Pancreas (tissue), 10 donors: ENCODE measurements around the gene CEBPG. TPM values are rescaled to one million over a fixed set of nuclear protein-coding genes. Genes with fewer than 3 reads are reported as not detected.

Source experiments
- ATAC-seq, 4 donors: fragments of 200-7000 bp; cut with Tn5 transposase; one replicate each; pipeline versions ENCODE4 v1.8.0 to v1.9.1; 2020; ENCODE audit warnings: mild to moderate bottlenecking in 4 of 4, moderate library complexity in 4 of 4
- DNase-seq, 6 donors: peaks; one replicate each; pipeline ENCODE4 v3.0.0-alpha.2; 2020
- FAIRE-seq: peaks from 2 replicates; lab custom pipeline; 2012; peaks lifted over from hg19 to GRCh38; lab: Jason Lieb, UNC
- H3K27ac ChIP-seq, 4 donors: fragments of 200-600 bp; sonication (generic); 1 replicate in 3 of 4; 2 replicates in 1 of 4; pipeline versions ENCODE4 v1.5.0 to v1.8.0; 2020
- H3K27me3 ChIP-seq, 4 donors: fragments of 200-600 bp; one replicate each; pipeline ENCODE4 v1.8.0; 2021
- H3K36me3 ChIP-seq, 3 donors: fragments of 200-600 bp; sonication (generic) in 1 of 3; one replicate each; pipeline versions ENCODE4 v1.5.0 to v1.8.0; 2020 to 2021
- H3K4me1 ChIP-seq, 3 donors: fragments of 200-600 bp; one replicate each; pipeline ENCODE4 v1.8.0; 2021
- H3K4me3 ChIP-seq, 4 donors: fragments of 200-600 bp; sonication (generic) in 2 of 4; one replicate each; pipeline versions ENCODE4 v1.5.0 to v1.8.0; 2020 to 2021
- H3K9me3 ChIP-seq, 4 donors: fragments of 200-600 bp; one replicate each; pipeline ENCODE4 v1.8.0; 2021
- CTCF ChIP-seq, 4 donors: fragments of 200-600 bp; sonication (generic) in 3 of 4; IDR thresholded peaks; one replicate each; pipeline versions ENCODE4 v1.5.0 to v1.8.0; 2021; ENCODE audit warnings: antibody characterized with exemption in 4 of 4
- WGBS, 2 donors: extraction: QIAGEN DNeasy Blood & Tissue Kit; methylation state at CpG; one replicate each; pipeline ENCODE4 v1.1.7; 2013; 5-methylcytosine and 5-hydroxymethylcytosine counted together
- intact Hi-C, 3 donors: fragments of 100-400 bp; cut with DNase I; formaldehyde crosslinking; loops; one replicate each; pipeline versions ENCODE4 v1.11.1 to v1.14.2; 2022
- polyA plus RNA-seq, 2 donors: library from polyadenylated mRNA; stranded (reverse); fragments of 200-250 nt; gene quantifications; one replicate each; pipeline ENCODE4 v1.2.3, GENCODE V29; 2013
- total RNA-seq, 6 donors: library from RNA; stranded (reverse); fragmentation: NEBNext Ultra II Directional in 4 of 6; extraction: Animal tissue kit (Norgen Biotek cat#: 25700) in 4 of 6; gene quantifications; one replicate each; pipeline versions ENCODE4 v1.2.1 to v1.2.4, GENCODE V29; 2021 to 2023
- donor health status: healthy with polysubstance abuse.
- donor health status: DM: no; HTN: no; CAD: no; lungs with moderate emphysema.
- donor health status: DM: no; HTN: no; CAD: no.
- donor health status: control.
- donor health status: control.
- donor health status: Bipolar disorder and iron deficiency.
- donor health status: DM: yes; HTN: yes; CAD: no.
- donor health status: DM: no; HTN: no; CAD: no.
- donor health status: DM: no; HTN: no; CAD: no.
- donor health status: DM: yes; HTN: yes; CAD: no.

The CEBPG gene
- total and polyA plus RNA-seq, 8 donors, result 6.2 to 34.5 (median 9.4) TPM

GRCh38 chr19:33374236-33374714, 766 bp downstream of the CEBPG start:
- intact Hi-C loops, result no loop called here
- ATAC-seq, result peak in 2 of 4 donors; percentile 10 to 59
- no peak for FAIRE-seq
- peak overlapping the region; percentile 30 to 97 (median 82) for H3K4me3 ChIP-seq
- peaks cover 16 to 35% (median 24%) of the 10 kb centered on the region in 3 donors for H3K4me1 ChIP-seq
- H3K27ac ChIP-seq, result peak overlapping the region; percentile 90 to 97 (median 96)
- TF ChIP-seq CTCF (IDR thresholded peaks at IDR 0.05), result no peak
- H3K9me3 ChIP-seq, result no peaks in the 10 kb centered on the region
- DNase-seq, result peak in 2 of 6 donors; percentile 43 to 49
- 1% methylated on average over 22 of the region's 22 CpGs for WGBS, 2 donors
- H3K36me3 ChIP-seq, result no peaks in the 10 kb centered on the region
- H3K27me3 ChIP-seq, result no peaks in the 10 kb centered on the region

- H3K4me3 ChIP-seq, result peak overlapping the region in 2 of 4 donors; percentile 81 to 83
- peak overlapping the region in 2 of 4 donors; percentile 95 to 97 for H3K27ac ChIP-seq
- intact Hi-C loops, result no loop called here
- no peaks in the 10 kb centered on the region for H3K27me3 ChIP-seq
- no peaks in the 10 kb centered on the region for H3K36me3 ChIP-seq
- no peaks in the 10 kb centered on the region for H3K9me3 ChIP-seq
- TF ChIP-seq CTCF (IDR thresholded peaks at IDR 0.05), result no peak
- ATAC-seq (no peak), FAIRE-seq (no peak), DNase-seq (peak in 1 of 6 donors; percentile 15)
- WGBS, 2 donors, result 46 to 61% methylated on average over 9 of the region's 9 CpGs
- H3K4me1 ChIP-seq, result peaks cover 16 to 35% (median 30%) of the 10 kb centered on the region in 3 donors
These were observed 1.8 kb downstream of the CEBPG start for GRCh38 chr19:33375156-33375836.

DNA sequence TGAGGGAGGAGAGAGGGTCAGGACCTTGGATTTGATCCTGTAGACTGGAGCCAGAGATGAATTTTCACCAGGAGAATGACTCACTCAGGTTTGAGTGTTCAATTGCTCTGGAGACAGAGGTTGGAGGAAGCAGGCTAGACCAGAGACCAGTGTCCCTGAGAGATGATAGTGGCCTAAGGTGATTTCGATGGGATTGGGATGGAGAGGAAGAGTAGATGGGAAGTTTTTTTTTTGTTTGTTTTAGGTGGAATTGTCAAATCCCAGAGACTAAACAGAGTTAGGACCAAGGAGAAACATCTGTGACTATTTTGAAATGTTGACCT, 2.3 kb downstream of the CEBPG start:
- no peak for FAIRE-seq
- 67 to 85% methylated on average over 1 of the region's 1 CpG for WGBS, 2 donors
- TF ChIP-seq CTCF (IDR thresholded peaks at IDR 0.05), result no peak
- H3K27ac ChIP-seq, result no peak overlapping the region
- H3K4me1 ChIP-seq, result peaks cover 16 to 35% (median 30%) of the 10 kb centered on the region in 3 donors
- intact Hi-C loops, result no loop called here
- H3K4me3 ChIP-seq, result peak overlapping the region in 1 of 4 donors; percentile 81
- no peak for DNase-seq
- ATAC-seq, result no peak
- no peaks in the 10 kb centered on the region for H3K9me3 ChIP-seq
- H3K36me3 ChIP-seq, result no peaks in the 10 kb centered on the region
- H3K27me3 ChIP-seq, result no peaks in the 10 kb centered on the region

DNA sequence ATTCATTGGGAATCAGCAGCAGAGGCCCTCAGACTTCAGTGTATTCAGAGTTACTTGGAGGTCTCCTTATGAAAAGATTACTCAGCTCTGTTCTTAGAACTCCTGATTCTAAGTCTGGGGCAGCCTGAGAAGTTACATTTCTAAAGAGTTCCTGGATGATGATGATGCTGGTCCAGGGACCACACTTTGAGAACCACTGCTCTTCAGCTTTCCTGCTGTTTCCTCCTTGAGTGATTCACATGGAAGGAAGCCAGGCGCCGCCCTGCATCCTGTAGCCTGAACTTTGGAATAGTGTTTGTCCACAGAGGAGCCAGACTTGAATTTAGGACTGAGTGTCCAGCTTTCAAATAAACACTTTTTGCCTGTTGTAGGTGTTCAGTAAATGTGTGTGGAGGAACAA, 2.9 kb downstream of the CEBPG start:
- H3K27ac ChIP-seq, result no peak overlapping the region
- no peaks in the 10 kb centered on the region for H3K36me3 ChIP-seq
- no peaks in the 10 kb centered on the region for H3K9me3 ChIP-seq
- H3K27me3 ChIP-seq, result no peaks in the 10 kb centered on the region
- DNase-seq (peak in 3 of 6 donors; percentile 47 to 63 (median 60)), FAIRE-seq (no peak), ATAC-seq (no peak)
- H3K4me3 ChIP-seq, result no peak overlapping the region
- WGBS, 2 donors, result 65 to 76% methylated on average over 2 of the region's 2 CpGs
- H3K4me1 ChIP-seq, result peaks cover 16 to 35% (median 30%) of the 10 kb centered on the region in 3 donors
- intact Hi-C loops, result no loop called here
- TF ChIP-seq CTCF (IDR thresholded peaks at IDR 0.05), result no peak

- FAIRE-seq (no peak), ATAC-seq (no peak), DNase-seq (no peak)
- Histone ChIP-seq H3K4me3 (no peak overlapping the region), H3K4me1 (peaks cover 16 to 35% (median 30%) of the 10 kb centered on the region in 3 donors), H3K36me3 (no peaks in the 10 kb centered on the region), H3K9me3 (no peaks in the 10 kb centered on the region), H3K27ac (no peak overlapping the region), H3K27me3 (no peaks in the 10 kb centered on the region)
- intact Hi-C loops, result no loop called here
- 69 to 70% methylated on average over 7 of the region's 7 CpGs for WGBS, 2 donors
- no peak for TF ChIP-seq CTCF (IDR thresholded peaks at IDR 0.05)
These were observed 3.5 kb downstream of the CEBPG start for GRCh38 chr19:33376941-33377557.
